ENCODE results near the gene SLAMF9. TPM values are rescaled to one million over a fixed set of nuclear protein-coding genes. Genes with fewer than 3 reads are reported as not detected.

The SLAMF9 gene
- total and polyA plus RNA-seq, 5 donors from 2014 or later, result not detected

DNA sequence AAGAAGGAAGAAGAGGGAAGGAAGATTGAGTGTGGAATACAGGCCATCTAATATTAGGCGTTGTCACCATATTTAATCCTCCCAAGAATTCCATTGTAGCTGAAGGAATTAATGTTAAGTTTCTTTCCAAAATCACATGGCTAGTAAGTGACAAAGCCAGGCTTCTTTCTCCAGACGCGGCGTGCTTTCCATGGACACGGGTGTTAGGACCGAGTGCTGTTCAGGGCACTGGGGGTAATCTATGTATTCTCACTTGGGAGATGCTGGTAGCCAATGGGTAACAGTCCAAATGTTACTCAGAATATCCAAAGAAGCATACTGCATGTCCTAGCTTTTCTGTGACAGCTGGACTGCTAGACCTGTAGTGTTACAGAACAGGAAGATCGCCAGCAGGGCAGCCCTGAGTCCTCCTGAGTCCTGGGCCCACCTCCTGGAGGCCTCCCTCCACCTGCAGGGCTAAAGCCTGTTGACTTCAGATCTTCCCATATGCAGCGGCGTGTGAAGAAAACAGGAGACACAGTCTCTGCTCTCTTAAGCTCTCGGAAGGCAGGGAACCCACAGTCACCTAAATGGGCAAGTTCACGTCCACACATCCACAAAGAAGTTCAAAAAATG, 13.9 kb downstream of the SLAMF9 start:
- H3K27me3 ChIP-seq (ENCODE audit: control insufficient read depth, insufficient read depth, low read length), result peaks cover 6% of the 10 kb centered on the region
- Mint-ChIP-seq H3K4me3 (no peak overlapping the region), H3K27me3 (peaks cover 40% of the 10 kb centered on the region), H3K36me3 (peaks cover 5% of the 10 kb centered on the region), H3K27ac (peak overlapping the region in 1 of 3 donors; percentile 66), H3K9me3 (no peaks in the 10 kb centered on the region), H3K4me1 (peaks cover 0 to 23% (median 7%) of the 10 kb centered on the region in 4 donors)
- H3K27ac ChIP-seq (ENCODE audit: insufficient read depth, low read length, poor library complexity, severe bottlenecking), result no peak overlapping the region
- ATAC-seq (ENCODE audit: low read depth in 2 of 2), result no peak
- no peaks in the 10 kb centered on the region for H3K9me3 ChIP-seq (ENCODE audit: control insufficient read depth in 2 of 2, low read length in 2 of 2)
- DNase-seq, result no peak
- no peaks in the 10 kb centered on the region for H3K36me3 ChIP-seq (ENCODE audit: control insufficient read depth, insufficient read depth, low read length)
- H3K4me1 ChIP-seq (ENCODE audit: control insufficient read depth, insufficient read depth, low read length, poor library complexity, severe bottlenecking), result peaks cover 18% of the 10 kb centered on the region
- no peak overlapping the region for H3K4me3 ChIP-seq (ENCODE audit: low read depth, low read length)

DNA sequence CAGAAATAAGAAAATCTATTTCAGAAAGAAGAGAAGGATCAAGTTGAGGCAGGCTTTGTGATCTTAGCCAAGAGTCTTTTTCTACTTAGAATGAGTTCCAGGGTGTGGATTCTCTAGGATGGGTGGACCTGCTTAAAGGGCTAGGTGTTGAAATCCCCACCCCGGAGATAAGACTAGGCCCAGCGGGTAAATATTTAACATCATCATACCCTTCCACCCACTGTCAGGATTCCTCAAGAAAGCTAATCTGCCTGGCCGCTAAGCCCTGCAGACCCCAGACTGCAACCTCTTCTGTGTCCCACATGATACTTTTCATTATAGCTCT, 14.4 kb downstream of the SLAMF9 start:
- ATAC-seq (ENCODE audit: low read depth in 2 of 2), result no peak
- Mint-ChIP-seq H3K9me3 (no peaks in the 10 kb centered on the region), H3K27ac (peak overlapping the region in 1 of 3 donors; percentile 66), H3K4me1 (peaks cover 0 to 19% (median 7%) of the 10 kb centered on the region in 4 donors), H3K36me3 (peaks cover 5% of the 10 kb centered on the region), H3K27me3 (peaks cover 35% of the 10 kb centered on the region), H3K4me3 (no peak overlapping the region)
- Histone ChIP-seq H3K36me3 (ENCODE audit: control insufficient read depth, insufficient read depth, low read length) (no peaks in the 10 kb centered on the region), H3K9me3 (ENCODE audit: control insufficient read depth in 2 of 2, low read length in 2 of 2) (no peaks in the 10 kb centered on the region), H3K27me3 (ENCODE audit: control insufficient read depth, insufficient read depth, low read length) (peaks cover 1% of the 10 kb centered on the region), H3K4me3 (ENCODE audit: low read depth, low read length) (no peak overlapping the region), H3K4me1 (ENCODE audit: control insufficient read depth, insufficient read depth, low read length, poor library complexity, severe bottlenecking) (peaks cover 15% of the 10 kb centered on the region), H3K27ac (ENCODE audit: insufficient read depth, low read length, poor library complexity, severe bottlenecking) (no peak overlapping the region)
- no peak for DNase-seq

DNA sequence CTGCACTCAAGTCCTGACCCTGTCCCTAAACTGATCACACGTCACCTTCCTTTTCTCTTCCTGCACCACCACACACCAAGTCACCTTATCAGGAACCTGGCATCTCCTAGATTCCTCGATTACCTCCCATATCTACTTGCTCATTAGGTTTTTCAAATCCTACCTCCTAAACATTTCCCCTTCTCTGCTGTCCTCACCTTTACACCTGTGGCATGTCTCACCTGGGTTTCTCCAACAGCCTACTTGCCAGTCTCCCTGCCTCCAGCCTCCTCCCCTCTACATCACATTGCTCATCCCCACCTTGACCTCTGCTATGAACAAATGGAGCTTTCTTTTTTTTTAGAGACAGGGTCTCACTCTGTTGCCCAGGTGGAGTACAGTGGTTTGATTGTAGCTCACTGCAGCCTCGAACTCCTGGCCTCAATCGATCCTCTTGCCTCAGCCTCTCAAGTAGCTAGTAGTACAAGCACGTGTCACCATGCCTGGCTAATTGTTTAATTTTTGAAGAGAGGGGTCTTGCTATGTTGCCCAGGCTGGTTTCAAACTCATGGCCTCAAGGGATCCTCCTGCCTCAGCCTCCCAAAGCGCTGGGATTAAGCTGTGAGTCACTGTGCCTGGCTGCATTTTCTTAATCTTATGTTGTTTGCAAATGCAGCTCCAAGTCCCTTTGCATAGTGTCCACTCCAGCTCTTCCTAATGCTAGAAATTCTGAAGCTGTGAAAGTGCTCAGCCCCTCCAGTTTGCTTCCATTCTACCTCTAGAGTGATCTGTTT, 14.9 kb downstream of the SLAMF9 start:
- H3K27ac ChIP-seq (ENCODE audit: insufficient read depth, low read length, poor library complexity, severe bottlenecking), result no peak overlapping the region
- no peak overlapping the region for H3K4me3 ChIP-seq (ENCODE audit: low read depth, low read length)
- H3K36me3 ChIP-seq (ENCODE audit: control insufficient read depth, insufficient read depth, low read length), result no peaks in the 10 kb centered on the region
- Mint-ChIP-seq H3K4me3 (no peak overlapping the region), H3K27me3 (peaks cover 29% of the 10 kb centered on the region), H3K27ac (peak overlapping the region in 2 of 3 donors; percentile 52 to 79), H3K4me1 (peaks cover 0 to 19% (median 7%) of the 10 kb centered on the region in 4 donors), H3K36me3 (peaks cover 5% of the 10 kb centered on the region), H3K9me3 (no peaks in the 10 kb centered on the region)
- no peak for ATAC-seq (ENCODE audit: low read depth in 2 of 2)
- DNase-seq, result no peak
- H3K4me1 ChIP-seq (ENCODE audit: control insufficient read depth, insufficient read depth, low read length, poor library complexity, severe bottlenecking), result peaks cover 15% of the 10 kb centered on the region
- no peaks in the 10 kb centered on the region for H3K9me3 ChIP-seq (ENCODE audit: control insufficient read depth in 2 of 2, low read length in 2 of 2)
- no peaks in the 10 kb centered on the region for H3K27me3 ChIP-seq (ENCODE audit: control insufficient read depth, insufficient read depth, low read length)

DNA sequence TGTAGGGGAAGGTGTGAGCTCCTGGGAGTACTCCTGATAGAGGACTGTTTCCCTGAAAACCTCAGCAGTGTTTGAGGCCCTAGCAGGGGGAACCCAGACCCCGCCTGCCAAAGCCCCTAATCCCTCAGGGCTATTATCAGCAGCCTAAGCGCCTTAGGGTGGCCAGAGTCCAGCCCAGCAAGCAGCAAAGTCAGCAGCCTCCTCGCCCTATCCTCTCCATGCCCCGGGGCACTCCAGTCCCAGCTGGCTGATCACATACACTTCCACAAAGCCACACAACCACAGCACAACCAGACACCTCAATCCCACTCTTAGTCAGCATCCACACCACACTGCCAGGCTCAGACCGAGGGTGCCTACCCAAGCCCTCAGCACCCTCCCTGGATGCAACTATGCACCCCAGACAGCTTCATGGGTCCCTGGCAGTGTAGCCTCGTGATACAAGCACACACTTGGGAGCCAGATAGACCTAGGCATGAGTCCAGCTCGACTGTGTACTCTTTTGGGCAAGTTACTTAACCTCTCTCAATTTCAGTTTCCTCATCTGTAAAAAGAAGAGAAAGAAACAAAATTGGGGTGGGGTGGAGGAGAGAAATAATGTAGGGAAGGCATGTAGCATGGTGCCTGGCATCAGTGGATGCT, 15.7 kb downstream of the SLAMF9 start:
- H3K4me3 Mint-ChIP-seq, result no peak overlapping the region
- peaks cover 0 to 19% (median 7%) of the 10 kb centered on the region in 4 donors for H3K4me1 Mint-ChIP-seq
- DNase-seq (no peak), ATAC-seq (ENCODE audit: low read depth in 2 of 2) (no peak)
- no peak overlapping the region for H3K27ac ChIP-seq (ENCODE audit: insufficient read depth, low read length, poor library complexity, severe bottlenecking)
- no peaks in the 10 kb centered on the region for H3K9me3 ChIP-seq (ENCODE audit: control insufficient read depth in 2 of 2, low read length in 2 of 2)
- peaks cover 15% of the 10 kb centered on the region for H3K4me1 ChIP-seq (ENCODE audit: control insufficient read depth, insufficient read depth, low read length, poor library complexity, severe bottlenecking)
- no peaks in the 10 kb centered on the region for H3K36me3 ChIP-seq (ENCODE audit: control insufficient read depth, insufficient read depth, low read length)
- no peaks in the 10 kb centered on the region for H3K27me3 ChIP-seq (ENCODE audit: control insufficient read depth, insufficient read depth, low read length)
- peaks cover 22% of the 10 kb centered on the region for H3K27me3 Mint-ChIP-seq
- peak overlapping the region in 2 of 3 donors; percentile 52 to 79 for H3K27ac Mint-ChIP-seq
- H3K4me3 ChIP-seq (ENCODE audit: low read depth, low read length), result no peak overlapping the region
- H3K36me3 Mint-ChIP-seq, result peaks cover 5% of the 10 kb centered on the region
- H3K9me3 Mint-ChIP-seq, result no peaks in the 10 kb centered on the region

DNA sequence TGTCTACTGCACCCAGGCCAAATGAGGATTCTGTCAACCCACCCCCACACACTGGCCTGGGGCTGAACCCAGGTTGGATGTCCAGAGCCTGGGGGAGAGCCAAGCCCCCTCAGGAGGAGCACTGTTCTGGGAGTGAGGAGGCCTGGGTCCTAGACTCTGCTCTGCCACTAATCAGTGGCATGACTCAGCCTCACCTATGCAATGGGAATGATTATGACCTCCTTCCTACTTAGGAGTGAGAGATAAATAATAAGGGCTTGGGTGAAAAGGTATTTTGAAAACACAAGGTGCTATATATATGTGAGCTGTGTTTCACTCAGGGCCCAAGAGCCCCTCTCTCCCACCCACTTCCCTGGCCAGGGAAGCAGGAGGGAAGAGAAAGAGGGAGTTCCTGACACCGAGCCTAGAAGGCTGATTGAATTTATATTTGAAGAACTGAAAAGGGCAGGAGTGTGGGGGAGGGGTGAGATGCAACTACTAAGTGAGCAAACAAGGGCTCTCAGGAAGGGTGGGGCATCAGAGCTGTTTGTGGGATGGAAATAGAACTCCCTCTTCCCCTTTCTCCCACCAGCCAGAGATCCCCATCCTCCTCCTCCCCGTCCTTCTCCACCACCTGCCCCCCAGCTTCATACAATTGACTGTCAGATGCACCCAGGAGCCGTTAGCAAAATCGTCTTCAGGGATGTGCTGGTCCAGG, 16.8 kb downstream of the SLAMF9 start:
- H3K27me3 ChIP-seq (ENCODE audit: control insufficient read depth, insufficient read depth, low read length), result no peaks in the 10 kb centered on the region
- H3K9me3 Mint-ChIP-seq, result peaks cover 0 to 2% (median 0%) of the 10 kb centered on the region in 7 donors
- peaks cover 20% of the 10 kb centered on the region for H3K27me3 Mint-ChIP-seq
- DNase-seq (peak in 1 of 3 donors; percentile 40), ATAC-seq (ENCODE audit: low read depth in 2 of 2) (no peak)
- H3K9me3 ChIP-seq (ENCODE audit: control insufficient read depth in 2 of 2, low read length in 2 of 2), result no peaks in the 10 kb centered on the region
- H3K36me3 ChIP-seq (ENCODE audit: control insufficient read depth, insufficient read depth, low read length), result no peaks in the 10 kb centered on the region
- H3K4me1 Mint-ChIP-seq, result peaks cover 0 to 19% (median 7%) of the 10 kb centered on the region in 4 donors
- peaks cover 15% of the 10 kb centered on the region for H3K4me1 ChIP-seq (ENCODE audit: control insufficient read depth, insufficient read depth, low read length, poor library complexity, severe bottlenecking)
- no peak overlapping the region for H3K27ac Mint-ChIP-seq
- H3K36me3 Mint-ChIP-seq, result peaks cover 5% of the 10 kb centered on the region
- H3K4me3 ChIP-seq (ENCODE audit: low read depth, low read length), result no peak overlapping the region
- H3K4me3 Mint-ChIP-seq, result peak overlapping the region in 1 of 4 donors; percentile 78
- H3K27ac ChIP-seq (ENCODE audit: insufficient read depth, low read length, poor library complexity, severe bottlenecking), result no peak overlapping the region

DNA sequence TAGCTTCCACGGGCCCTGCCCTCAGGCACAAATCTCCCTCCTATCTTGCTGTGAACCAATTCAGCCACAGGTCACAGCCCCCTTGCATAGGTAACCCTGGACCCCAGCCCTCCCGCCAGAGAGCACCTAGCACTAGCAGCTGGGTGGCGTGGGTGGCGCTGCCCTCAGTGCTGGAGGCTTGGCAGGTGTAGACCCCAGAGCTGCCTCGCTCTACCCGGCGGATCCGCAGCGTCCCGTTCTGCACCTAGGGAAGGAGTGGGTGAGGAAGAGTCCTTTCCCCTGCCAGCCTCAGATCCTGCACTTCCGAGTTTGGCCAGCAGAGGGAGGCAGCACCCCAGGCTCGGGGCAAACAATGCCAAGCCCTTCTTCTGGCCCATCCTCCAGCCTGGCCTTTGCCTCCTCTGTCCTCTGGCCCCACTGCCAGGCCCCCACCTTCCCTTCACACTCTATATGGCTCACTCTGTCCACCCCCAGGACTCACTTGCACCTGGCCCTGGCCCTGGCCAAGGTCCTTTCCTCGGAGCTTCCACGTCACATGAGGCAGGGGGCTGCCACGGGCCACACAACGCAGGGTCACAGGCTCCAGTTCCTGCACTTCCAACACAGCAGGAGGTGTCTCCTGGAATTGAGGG, 17.6 kb downstream of the SLAMF9 start:
- no peak overlapping the region for H3K4me3 Mint-ChIP-seq
- no peak overlapping the region for H3K27ac Mint-ChIP-seq
- H3K4me1 Mint-ChIP-seq, result peaks cover 0 to 19% (median 7%) of the 10 kb centered on the region in 4 donors
- H3K27me3 ChIP-seq (ENCODE audit: control insufficient read depth, insufficient read depth, low read length), result no peaks in the 10 kb centered on the region
- H3K4me3 ChIP-seq (ENCODE audit: low read depth, low read length), result no peak overlapping the region
- peak; percentile 70 to 75 (median 73) for DNase-seq
- H3K36me3 ChIP-seq (ENCODE audit: control insufficient read depth, insufficient read depth, low read length), result no peaks in the 10 kb centered on the region
- H3K4me1 ChIP-seq (ENCODE audit: control insufficient read depth, insufficient read depth, low read length, poor library complexity, severe bottlenecking), result peaks cover 15% of the 10 kb centered on the region
- peak; percentile 72 to 73 for ATAC-seq (ENCODE audit: low read depth in 2 of 2)
- no peaks in the 10 kb centered on the region for H3K9me3 ChIP-seq (ENCODE audit: control insufficient read depth in 2 of 2, low read length in 2 of 2)
- H3K9me3 Mint-ChIP-seq, result peaks cover 0 to 2% (median 0%) of the 10 kb centered on the region in 7 donors
- peaks cover 20% of the 10 kb centered on the region for H3K27me3 Mint-ChIP-seq
- H3K36me3 Mint-ChIP-seq, result peaks cover 5% of the 10 kb centered on the region
- no peak overlapping the region for H3K27ac ChIP-seq (ENCODE audit: insufficient read depth, low read length, poor library complexity, severe bottlenecking)

DNA sequence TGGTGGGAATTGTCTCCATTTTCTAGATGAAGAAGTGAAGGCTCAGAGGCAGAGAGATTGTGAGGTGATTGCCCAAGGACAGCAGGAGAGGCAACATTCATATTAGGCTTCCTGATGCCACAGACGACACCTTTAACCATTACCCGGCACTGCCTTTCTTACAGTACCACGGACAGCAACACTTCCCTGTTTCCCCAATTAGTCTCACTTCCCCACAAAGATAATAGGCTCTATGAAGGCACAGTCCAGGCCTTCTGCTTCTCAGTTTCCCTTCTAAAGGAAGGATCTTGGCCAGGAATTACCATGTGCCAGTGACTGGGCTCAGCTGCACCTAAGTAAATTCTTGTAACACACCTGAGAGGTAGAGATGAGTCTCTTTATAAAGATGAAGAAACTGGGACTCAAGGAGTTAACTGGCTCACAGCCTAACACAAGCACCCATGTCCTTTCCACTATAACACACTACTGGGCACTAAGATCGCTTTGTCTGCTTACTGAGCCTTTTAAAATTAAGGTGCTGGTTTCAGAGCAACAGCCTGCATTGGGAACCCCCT, 18.2 kb downstream of the SLAMF9 start:
- Histone ChIP-seq H3K4me1 (ENCODE audit: control insufficient read depth, insufficient read depth, low read length, poor library complexity, severe bottlenecking) (peaks cover 15% of the 10 kb centered on the region), H3K27me3 (ENCODE audit: control insufficient read depth, insufficient read depth, low read length) (no peaks in the 10 kb centered on the region), H3K9me3 (ENCODE audit: control insufficient read depth in 2 of 2, low read length in 2 of 2) (no peaks in the 10 kb centered on the region), H3K4me3 (ENCODE audit: low read depth, low read length) (no peak overlapping the region), H3K27ac (ENCODE audit: insufficient read depth, low read length, poor library complexity, severe bottlenecking) (no peak overlapping the region), H3K36me3 (ENCODE audit: control insufficient read depth, insufficient read depth, low read length) (no peaks in the 10 kb centered on the region)
- Mint-ChIP-seq H3K4me1 (peaks cover 0 to 19% (median 7%) of the 10 kb centered on the region in 4 donors), H3K27me3 (peaks cover 19% of the 10 kb centered on the region), H3K27ac (no peak overlapping the region), H3K36me3 (peaks cover 5% of the 10 kb centered on the region), H3K9me3 (peaks cover 0 to 2% (median 0%) of the 10 kb centered on the region in 7 donors), H3K4me3 (no peak overlapping the region)
- no peak for DNase-seq
- no peak for ATAC-seq (ENCODE audit: low read depth in 2 of 2)
